HepG2 (cell line): Measurements from ENCODE around the gene LILRB4. TPM values are rescaled to one million over a fixed set of nuclear protein-coding genes. Genes with fewer than 3 reads are reported as not detected.

Experiments
- ATAC-seq: fragments of 200-7000 bp; cut with Tn5 transposase; 3 replicates; pipeline ENCODE4 v1.9.1; 2020; ENCODE audit warnings: mild to moderate bottlenecking, moderate library complexity
- BruUV-seq: library from RNA; stranded (reverse); fragments of 400-500 nt; replicated peaks from 2 replicates; lab custom pipeline; 2021; lab: Mats Ljungman, UMichigan
- CTCF ChIA-PET: fragments of 300-600 bp; formaldehyde crosslinking; extraction: SDS; loops from one replicate; lab custom pipeline; 2021; ENCODE audit warnings: low total read pairs, inconsistent platforms, low intra/inter-chr PET ratio; lab: Yijun Ruan, JAX
- POLR2A ChIA-PET: fragments of 350-600 bp; sonication (Branson Sonifier 250); formaldehyde crosslinking; loops from one replicate; lab custom pipeline; 2020; ENCODE audit warnings: antibody characterized with exemption, inconsistent platforms; lab: Yijun Ruan, JAX
- DNase-seq: peaks from one replicate; pipeline ENCODE4 v3.0.0-alpha.2; 2015; ENCODE audit warnings: low spot score
- FAIRE-seq: peaks from 3 replicates; lab custom pipeline; 2011; peaks lifted over from hg19 to GRCh38; lab: Jason Lieb, UNC
- H2AFZ ChIP-seq: one replicate; pipeline ENCODE4 v1.6.1; 2011; ENCODE audit warnings: low read length, inconsistent platforms
- H3K27ac ChIP-seq: fragments of 300-600 bp; 3 replicates; pipeline ENCODE4 v1.8.0; 2011; ENCODE audit warnings: mixed run types, mild to moderate bottlenecking, mixed read lengths, low read length, inconsistent platforms; ENCODE audit not compliant: insufficient read depth; ENCODE audit errors: extremely low read length
- H3K27me3 ChIP-seq, 2 experiments: fragments of 200-600 bp in 1 of 2; 2 replicates in 1 of 2; 3 replicates in 1 of 2; pipeline versions ENCODE4 v1.6.0 to v1.8.0; 2011; ENCODE audit warnings: low read length in 2 of 2, mild to moderate bottlenecking in 2 of 2, moderate library complexity in 2 of 2, inconsistent platforms in 1 of 2; ENCODE audit not compliant: insufficient read depth in 2 of 2, control insufficient read depth in 1 of 2
- H3K36me3 ChIP-seq, 2 experiments: fragments of 200-600 bp in 1 of 2; replicated peaks in 1 of 2; 2 replicates in 1 of 2; 3 replicates in 1 of 2; pipeline versions ENCODE4 v1.5.1 to v1.8.0; 2011; ENCODE audit warnings: low read length in 2 of 2, inconsistent platforms in 1 of 2; ENCODE audit not compliant: insufficient read depth in 2 of 2, control insufficient read depth in 1 of 2
- H3K4me1 ChIP-seq: 2 replicates; pipeline ENCODE4 v1.5.1; 2012; ENCODE audit warnings: low read length, inconsistent platforms; ENCODE audit not compliant: insufficient read depth
- H3K4me2 ChIP-seq: 2 replicates; pipeline ENCODE4 v1.6.0; 2011; ENCODE audit warnings: low read depth, low read length, inconsistent platforms
- H3K4me3 ChIP-seq, 3 experiments: fragments of 200-600 bp in 1 of 3; sonication (generic), shearing (Covaris generic) in 1 of 3; replicated peaks in 1 of 3; 2 replicates each; pipeline ENCODE4 v1.5.1; 2011 to 2016; ENCODE audit warnings: low read length in 3 of 3, inconsistent platforms in 2 of 3, low read depth in 2 of 3, mild to moderate bottlenecking in 2 of 3, control low read depth in 1 of 3, mixed read lengths in 1 of 3; ENCODE audit not compliant: insufficient read depth in 1 of 3
- H3K79me2 ChIP-seq: one replicate; pipeline ENCODE4 v1.6.1; 2011; ENCODE audit warnings: low read length, inconsistent platforms; ENCODE audit not compliant: insufficient read depth
- H3K9ac ChIP-seq: 2 replicates; pipeline ENCODE4 v1.6.0; 2011; ENCODE audit warnings: mild to moderate bottlenecking, low read depth, low read length, inconsistent platforms; ENCODE audit not compliant: insufficient read depth
- H3K9me3 ChIP-seq: 2 replicates; pipeline ENCODE4 v1.5.1; 2012; ENCODE audit warnings: mild to moderate bottlenecking, low read length
- H4K20me1 ChIP-seq: 2 replicates; pipeline ENCODE4 v1.6.0; 2011; ENCODE audit warnings: inconsistent platforms, mild to moderate bottlenecking, low read length, moderate library complexity; ENCODE audit not compliant: insufficient read depth
- BHLHE40 ChIP-seq: IDR thresholded peaks from 2 replicates; pipeline ENCODE4 v1.6.1; 2011; ENCODE audit warnings: low read length, improper control_type of control experiment
- CEBPB ChIP-seq: IDR thresholded peaks from 2 replicates; pipeline ENCODE4 v1.6.1; 2011; ENCODE audit warnings: low read depth, low read length, improper control_type of control experiment, borderline replicate concordance
- GATA4 ChIP-seq: sonication (generic); IDR thresholded peaks from 2 replicates; pipeline ENCODE4 v1.6.1; 2016; ENCODE audit warnings: antibody characterized with exemption, low read depth, borderline replicate concordance
- GLI4 ChIP-seq: sonication (generic); formaldehyde crosslinking; IDR thresholded peaks from 2 replicates; pipeline ENCODE4 v1.5.1; 2020; ENCODE audit warnings: missing genetic modification reagents, mild to moderate bottlenecking, moderate library complexity, borderline replicate concordance
- MYNN ChIP-seq: sonication (generic); formaldehyde crosslinking; IDR thresholded peaks from 2 replicates; pipeline ENCODE4 v1.4.0; 2020; ENCODE audit warnings: mild to moderate bottlenecking, low read depth, missing genetic modification reagents
- ZNF724P ChIP-seq: sonication (generic); formaldehyde crosslinking; IDR thresholded peaks from 2 replicates; pipeline ENCODE4 v1.8.0; 2022; ENCODE audit warnings: missing genetic modification reagents, borderline replicate concordance
- whole genome bisulfite sequencing: methylation state at CpG from one replicate; pipeline ENCODE4 v1.1.6; 2017; ENCODE audit warnings: low lambda C conversion rate; 5-methylcytosine and 5-hydroxymethylcytosine counted together
- in situ Hi-C: cut with HindIII; loops from 2 replicates; pipeline ENCODE4 v1.10.0; 2017; ENCODE audit warnings: low pct_unique_long_range_greater_than_20kb; ENCODE audit not compliant: extremely low pct_ligation_motif_present
- intact Hi-C: fragments of 100-400 bp; cut with micrococcal nuclease; formaldehyde crosslinking; loops from one replicate; pipeline ENCODE4 v1.10.0; 2022; ENCODE audit not compliant: unreplicated experiment
- polyA plus RNA-seq, 8 experiments: library from polyadenylated mRNA; depleted of rRNA in 3 of 8; stranded (reverse) in 7 of 8; unstranded in 1 of 8; fragments of >200 nt; fragmentation: Illumina TruSeq in 4 of 8; extraction: Trizol in 4 of 8; gene quantifications; 2 replicates each; pipeline versions ENCODE4 v1.2.1 to v1.2.3, GENCODE V29; 2011 to 2016; ENCODE audit warnings: low read depth in 4 of 8, missing spikeins in 1 of 8, mixed read lengths in 1 of 8; ENCODE audit not compliant: insufficient read depth in 1 of 8
- total RNA-seq, 5 experiments: library from RNA; depleted of rRNA; stranded (reverse); fragments of >200 nt; fragmentation: Illumina TruSeq; extraction: Trizol; gene quantifications; 2 replicates each; pipeline ENCODE4 v1.2.3, GENCODE V29; 2016; ENCODE audit warnings: low read depth in 1 of 5
- TF ChIP-seq, protein P1 (sequence below): sonication (generic); formaldehyde crosslinking; IDR thresholded peaks from 2 replicates; pipeline ENCODE4 v1.4.0; 2020; ENCODE audit warnings: missing genetic modification reagents; ENCODE audit errors: not compliant biosample characterization

LILRB4 gene
- total and polyA plus RNA-seq, 2 of the 13 experiments (the other 11 are each of a cell fraction or from before 2014, with no cell fraction given): not detected

- TF ChIP-seq GLI4 (CRISPR knock-in tag) (no peak), BHLHE40 (no peak), MYNN (CRISPR knock-in tag) (no peak)
- TF ChIP-seq, protein P1, sequence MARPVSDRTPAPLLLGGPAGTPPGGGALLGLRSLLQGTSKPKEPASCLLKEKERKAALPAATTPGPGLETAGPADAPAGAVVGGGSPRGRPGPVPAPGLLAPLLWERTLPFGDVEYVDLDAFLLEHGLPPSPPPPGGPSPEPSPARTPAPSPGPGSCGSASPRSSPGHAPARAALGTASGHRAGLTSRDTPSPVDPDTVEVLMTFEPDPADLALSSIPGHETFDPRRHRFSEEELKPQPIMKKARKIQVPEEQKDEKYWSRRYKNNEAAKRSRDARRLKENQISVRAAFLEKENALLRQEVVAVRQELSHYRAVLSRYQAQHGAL (CRISPR knock-in tag): no peak
These were observed 9.5 kb upstream of the LILRB4 start (continued) for GRCh38 chr19:54653181-54653809.

DNA sequence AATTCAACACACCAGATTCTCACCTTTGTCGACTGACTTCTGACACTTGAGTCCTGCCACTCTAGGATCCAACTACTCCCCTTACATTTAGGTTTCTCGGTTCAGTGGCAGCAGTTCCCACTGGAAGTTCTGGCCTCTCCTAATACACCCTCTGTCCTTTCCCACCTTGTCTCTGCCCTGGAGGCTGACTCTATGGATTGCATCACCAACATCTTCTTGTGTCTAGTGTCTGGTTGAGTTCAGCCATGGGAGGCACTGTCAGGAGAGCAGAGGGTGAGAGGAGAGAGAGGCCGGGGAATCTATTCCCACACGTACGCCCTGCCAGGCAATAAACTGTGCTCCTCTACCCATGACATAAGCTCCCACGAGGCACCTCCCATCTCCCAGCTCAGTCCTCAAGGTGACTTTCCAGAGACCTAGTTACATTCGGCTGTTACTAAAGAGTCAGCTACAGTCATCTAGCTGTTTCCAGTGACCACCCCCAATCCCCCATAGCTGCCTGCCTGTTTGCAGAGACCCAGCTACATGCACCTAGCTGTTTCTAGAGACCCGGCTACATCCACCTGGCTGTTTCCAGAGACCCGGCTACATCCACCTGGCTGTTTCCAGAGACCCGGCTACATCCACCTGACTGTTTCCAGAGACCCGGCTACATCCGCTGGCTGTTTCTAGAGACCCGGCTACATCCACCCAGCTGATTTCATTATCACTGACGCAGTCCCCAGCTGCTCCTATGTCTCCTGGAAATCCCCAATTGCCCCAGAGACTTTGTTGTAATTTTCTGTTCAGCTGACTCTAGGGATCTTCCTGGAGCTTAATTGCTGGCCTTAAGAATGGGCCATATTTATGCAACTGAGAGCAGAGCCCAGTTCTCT lies 8.1 kb upstream of the LILRB4 start:
- FAIRE-seq: no peak
- BruUV-seq: no TSS peak

More for the DNA sequence above, 8.1 kb upstream of the LILRB4 start:
- TF ChIP-seq ZNF724P (CRISPR knock-in tag) (no peak), GATA4 (no peak), CEBPB (peak; percentile 31; the same call in 1 of the 2 replicates)
- Histone ChIP-seq H3K9me3 (no peaks in the 10 kb centered on the region), H3K79me2 (no peaks in the 10 kb centered on the region), H3K4me1 (no peaks in the 10 kb centered on the region), H2AFZ (no peak overlapping the region), H3K36me3 (no peaks in the 10 kb centered on the region), H4K20me1 (no peaks in the 10 kb centered on the region), H3K4me2 (no peak overlapping the region), H3K27ac (no peak overlapping the region), H3K27me3 (no peaks in the 10 kb centered on the region), H3K9ac (no peak overlapping the region), H3K4me3 (no peak overlapping the region)
- in situ Hi-C loops: no loop called here
- no peak for DNase-seq
- intact Hi-C loops: no loop called here
- whole genome bisulfite sequencing: 50% methylated on average over 13 of the region's 14 CpGs
- no peak for ATAC-seq
- CTCF ChIA-PET: no interaction called here
- POLR2A ChIA-PET: no interaction called here
